Subcutaneous adipose tissue (tissue), 4 donors: Measurements from ENCODE around the gene SORL1. TPM values are rescaled to one million over a fixed set of nuclear protein-coding genes. Genes with fewer than 3 reads are reported as not detected.

ENCODE experiments used
- CTCF ChIP-seq: fragments of 450-650 bp; IDR thresholded peaks from one replicate; pipeline ENCODE4 v1.5.1; 2016; ENCODE audit warnings: low read depth, mild to moderate bottlenecking, control low read depth, antibody characterized with exemption, moderate library complexity
- total RNA-seq, 4 donors: library from RNA; depleted of rRNA; stranded (reverse); fragments of >200 nt; gene quantifications; one replicate each; pipeline ENCODE4 v1.1.0, GENCODE V29; 2016

Gene SORL1
- total RNA-seq, 4 donors from 2014 or later: 4.2 to 10.7 (median 6.6) TPM

DNA sequence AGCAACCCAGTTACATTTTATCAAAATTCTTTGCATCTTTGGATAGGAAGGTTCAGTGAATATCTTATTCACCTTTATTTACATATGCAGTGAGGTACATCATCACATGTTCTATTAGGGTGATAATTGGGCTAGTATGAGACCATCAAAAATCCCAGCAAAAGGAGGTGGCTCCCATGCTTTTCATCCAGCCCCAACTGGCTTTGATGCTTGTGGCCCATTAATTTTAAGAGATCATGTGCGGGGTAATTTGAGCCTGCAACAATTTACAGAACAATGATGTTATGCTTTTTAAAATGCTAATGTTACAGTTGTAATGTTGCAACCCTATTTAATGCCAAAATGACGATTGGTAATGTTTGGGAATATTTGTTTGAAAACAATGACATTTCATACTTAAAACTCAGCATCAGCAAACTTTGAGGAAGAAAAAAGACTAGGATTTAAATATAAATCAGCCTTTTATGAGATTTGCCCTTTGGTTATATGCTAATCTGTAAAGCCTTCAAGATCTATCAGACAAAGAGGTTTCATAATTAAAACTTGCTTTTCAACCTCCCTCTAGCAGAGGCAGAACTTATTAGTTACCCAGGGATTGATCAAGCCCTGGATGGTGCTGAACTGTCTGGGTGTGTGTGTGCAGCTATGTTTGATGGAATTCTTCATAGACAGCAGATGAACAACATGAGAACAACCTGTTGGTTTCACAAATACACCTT lies 184.1 kb downstream of the SORL1 start:
- TF ChIP-seq CTCF: no peak

GRCh38 chr11:121636800-121637176 lies 184.7 kb downstream of the SORL1 start:
- TF ChIP-seq CTCF: no peak

DNA sequence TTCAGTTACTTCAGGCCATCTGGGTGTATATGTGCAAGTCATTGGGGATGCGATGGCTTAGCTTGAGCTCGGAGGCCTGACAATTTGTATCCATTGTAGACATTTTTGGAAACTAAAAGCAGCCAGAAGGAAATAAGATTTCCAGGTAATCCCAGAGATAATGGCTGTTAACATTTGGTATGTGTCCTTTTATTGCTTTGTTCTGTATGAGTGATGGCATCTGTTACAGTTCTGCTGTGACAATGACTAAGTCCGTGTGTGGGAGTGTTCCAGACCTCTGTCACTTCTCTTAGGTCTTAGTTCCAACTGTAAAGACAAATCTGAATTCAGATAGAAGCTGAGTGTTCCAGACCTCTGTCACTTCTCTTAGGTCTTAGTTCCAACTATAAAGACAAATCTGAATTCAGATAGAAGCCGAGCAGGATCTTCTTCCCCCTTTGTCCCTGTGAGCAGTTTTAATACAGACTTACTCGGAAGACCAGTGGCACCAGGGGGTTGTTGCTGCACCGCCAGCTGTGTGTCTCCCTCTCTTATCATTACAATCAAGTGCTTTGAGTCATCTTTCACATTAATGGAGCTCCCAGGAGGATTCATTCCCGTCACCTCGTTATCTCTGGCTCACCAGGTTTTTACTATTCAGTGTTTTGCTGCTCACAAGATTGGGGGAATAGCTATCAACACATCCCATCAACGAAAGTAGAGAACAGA lies 191.5 kb downstream of the SORL1 start:
- no peak for TF ChIP-seq CTCF

DNA sequence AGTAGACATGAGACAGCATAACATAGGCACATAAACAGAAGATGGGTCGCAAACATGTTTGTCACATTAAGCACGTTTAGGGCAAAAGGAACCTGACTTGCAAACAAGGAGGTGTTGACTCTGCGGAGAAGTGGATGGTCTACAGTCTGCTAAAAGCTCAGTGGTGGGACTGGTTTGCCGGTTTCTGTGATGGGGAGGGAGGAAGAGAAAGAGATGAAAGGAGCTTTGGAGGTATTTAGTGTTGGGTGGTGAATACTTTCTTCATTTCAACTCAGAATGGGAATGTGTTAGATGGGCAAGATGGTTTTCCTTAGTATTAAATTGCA lies 192.0 kb downstream of the SORL1 start:
- TF ChIP-seq CTCF: no peak

DNA sequence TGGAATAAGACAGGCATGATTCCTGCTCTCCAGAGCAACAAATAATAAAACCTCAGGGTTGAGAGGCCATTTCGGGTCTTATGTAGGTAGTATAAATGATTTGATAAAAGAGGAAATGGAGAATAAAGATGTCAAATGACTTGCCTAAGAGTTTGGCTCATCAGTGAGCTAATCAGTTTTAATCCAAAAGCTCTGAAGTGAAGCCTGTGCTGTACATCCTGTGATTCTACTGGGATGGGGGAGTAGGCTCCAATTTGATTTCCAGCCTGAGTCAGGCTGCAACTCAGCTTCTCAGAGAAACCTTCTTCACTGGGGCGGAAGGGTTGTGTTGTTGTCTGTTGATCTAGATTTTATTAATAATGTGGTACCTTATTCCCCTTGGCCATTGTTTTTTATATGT lies 192.9 kb downstream of the SORL1 start:
- TF ChIP-seq CTCF: no peak

- TF ChIP-seq CTCF: no peak
These were observed 193.5 kb downstream of the SORL1 start for GRCh38 chr11:121645596-121645995.

DNA sequence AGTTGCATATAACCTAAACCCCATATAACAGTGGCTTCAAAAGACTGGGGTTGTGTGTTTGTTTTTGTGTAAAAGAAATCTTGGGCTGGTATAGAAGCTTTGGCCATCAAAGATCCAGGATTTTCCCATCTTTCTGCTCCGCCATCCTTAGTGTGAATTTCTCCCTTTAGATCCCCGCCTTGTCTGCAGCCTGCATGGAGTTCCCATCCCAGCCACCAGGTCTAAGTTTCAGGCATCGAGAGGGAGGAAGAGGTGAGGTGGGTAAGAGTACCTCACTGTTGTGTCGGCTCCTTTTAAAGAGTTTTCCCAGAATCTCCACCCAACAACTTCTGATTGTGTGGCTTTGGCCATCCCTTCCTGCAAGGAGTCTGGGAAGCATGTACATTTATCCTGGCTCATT lies 196.2 kb downstream of the SORL1 start:
- no peak for TF ChIP-seq CTCF
